ENCODE results near the gene METTL9.
"Not testable (repeated sequence)": the region's sequence is repeated elsewhere in the genome, so short reads cannot be mapped to it uniquely, and the experiment has no call there.

METTL9 gene

DNA sequence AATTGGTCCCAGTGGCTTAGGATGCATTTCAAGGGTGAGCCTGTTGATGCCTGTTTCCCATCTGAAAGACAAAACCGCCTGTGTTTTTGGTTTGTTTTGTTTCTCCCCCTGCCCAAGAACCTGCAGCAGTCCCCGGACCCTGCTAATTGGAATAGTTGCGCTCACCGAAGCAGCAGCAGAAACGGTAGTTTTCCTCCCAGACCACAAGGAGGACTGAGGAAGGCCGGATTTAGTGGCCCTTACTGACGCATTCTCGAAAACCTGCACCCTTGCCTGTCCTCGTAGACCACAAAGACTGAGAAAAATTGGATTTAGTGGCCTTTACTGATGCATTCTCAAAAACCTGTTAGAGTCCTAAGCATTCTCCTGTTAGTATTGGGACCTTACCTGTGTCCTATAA, 36.3 kb downstream of the METTL9 start:
- not testable (repeated sequence) for DNase-seq (ENCODE audit: low read depth, low spot score)

DNA sequence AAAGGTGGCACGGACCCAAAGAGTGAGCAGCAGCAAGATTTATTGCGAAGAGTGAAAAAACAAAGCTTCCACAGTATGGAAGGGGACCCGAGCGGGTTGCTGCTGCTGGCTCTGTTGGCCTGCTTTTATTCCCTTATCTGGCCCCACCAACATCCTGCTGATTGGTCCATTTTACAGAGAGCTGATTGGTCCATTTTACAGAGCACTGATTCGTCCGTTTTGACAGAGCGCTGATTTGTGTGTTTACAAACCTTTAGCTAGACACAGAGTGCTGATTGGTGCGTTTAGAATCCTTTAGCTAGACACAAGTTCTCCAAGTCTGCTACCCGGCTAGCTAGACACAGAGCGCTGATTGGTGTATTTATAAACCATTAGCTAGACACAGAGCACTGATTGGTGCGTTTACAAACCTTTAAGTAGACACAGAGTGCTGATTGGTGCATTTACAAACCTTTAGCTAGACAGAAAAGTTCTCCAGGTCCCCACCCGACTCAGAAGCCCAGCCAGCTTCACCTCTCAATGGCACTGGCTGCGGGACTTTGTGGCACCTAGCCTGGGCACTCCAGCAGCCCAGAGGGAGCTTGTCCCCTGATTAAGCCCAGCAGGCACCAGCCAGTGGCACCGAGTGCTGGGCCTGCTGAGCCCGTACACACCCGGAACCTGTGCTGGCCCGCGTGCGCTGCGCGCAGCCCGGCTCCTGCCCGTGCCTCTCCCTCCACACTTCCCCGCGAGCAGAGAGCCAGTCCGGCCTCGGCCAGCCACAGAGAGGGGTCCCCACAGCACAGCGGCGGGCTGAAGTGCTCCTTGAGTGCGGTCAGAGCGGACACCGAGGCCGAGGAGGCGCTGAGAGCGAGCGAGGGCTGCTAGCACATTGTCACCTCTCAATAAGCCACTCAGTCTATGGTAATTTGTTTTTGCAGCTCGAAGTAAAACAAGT, 37.9 kb downstream of the METTL9 start:
- DNase-seq (ENCODE audit: low read depth, low spot score): no peak

DNA sequence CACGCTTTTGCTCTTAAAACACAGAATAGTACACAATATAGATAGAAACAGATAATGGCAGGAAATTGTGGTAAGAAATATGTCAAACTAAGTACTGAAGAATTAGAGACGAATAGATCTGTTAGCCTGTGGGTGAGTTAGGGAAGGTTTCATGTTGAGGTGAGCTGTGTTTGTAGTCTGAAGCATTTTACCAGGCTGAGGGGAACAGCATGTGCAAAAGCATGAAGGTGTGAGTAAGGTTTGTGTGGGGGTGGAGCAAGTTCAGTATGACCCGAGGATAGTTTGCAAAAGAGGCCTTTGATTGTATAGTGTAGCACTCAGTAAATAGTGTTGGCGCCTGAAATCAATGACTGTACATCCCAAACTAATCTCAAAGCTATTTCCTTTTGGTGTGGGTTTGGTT, 39.2 kb downstream of the METTL9 start:
- no peak for DNase-seq (ENCODE audit: low read depth, low spot score)

DNA sequence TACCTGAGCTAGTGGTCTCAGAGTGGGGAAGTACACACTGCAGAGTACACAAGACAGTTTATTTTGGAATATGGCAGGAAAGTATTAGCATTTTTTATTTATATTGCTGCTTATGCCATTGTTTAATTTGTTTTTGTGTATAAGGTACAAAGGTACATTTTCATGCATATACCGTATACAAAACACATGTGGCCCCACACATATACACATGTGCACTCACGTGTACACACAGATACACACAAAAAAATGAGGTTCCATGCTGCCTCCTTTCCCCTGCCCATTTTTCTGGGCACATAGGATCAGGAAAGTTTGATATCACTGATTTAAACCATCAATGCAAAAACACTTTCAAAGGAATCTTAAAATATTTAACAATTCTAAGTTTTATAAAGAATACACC, 40.1 kb downstream of the METTL9 start:
- no peak for DNase-seq (ENCODE audit: low read depth, low spot score)

DNA sequence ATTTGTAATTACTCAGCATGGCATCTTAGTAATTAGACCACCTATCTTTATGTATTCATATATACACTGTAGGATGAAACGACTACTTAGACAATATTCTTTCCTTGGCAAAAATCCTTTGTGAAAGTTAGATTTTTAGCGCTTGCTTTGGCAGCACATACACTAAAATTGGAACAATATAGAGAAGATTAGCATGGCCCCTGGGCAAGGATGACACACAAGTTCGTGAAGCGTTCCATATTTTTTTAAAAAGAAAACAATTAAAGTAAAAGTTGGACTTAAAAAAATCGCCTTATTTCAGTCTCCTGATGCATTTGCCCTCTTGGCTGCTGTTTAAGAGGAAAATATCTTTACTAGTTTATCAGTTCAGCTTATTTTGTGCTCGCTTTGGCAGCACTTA, 42.5 kb downstream of the METTL9 start:
- no peak for DNase-seq (ENCODE audit: low read depth, low spot score)

DNA sequence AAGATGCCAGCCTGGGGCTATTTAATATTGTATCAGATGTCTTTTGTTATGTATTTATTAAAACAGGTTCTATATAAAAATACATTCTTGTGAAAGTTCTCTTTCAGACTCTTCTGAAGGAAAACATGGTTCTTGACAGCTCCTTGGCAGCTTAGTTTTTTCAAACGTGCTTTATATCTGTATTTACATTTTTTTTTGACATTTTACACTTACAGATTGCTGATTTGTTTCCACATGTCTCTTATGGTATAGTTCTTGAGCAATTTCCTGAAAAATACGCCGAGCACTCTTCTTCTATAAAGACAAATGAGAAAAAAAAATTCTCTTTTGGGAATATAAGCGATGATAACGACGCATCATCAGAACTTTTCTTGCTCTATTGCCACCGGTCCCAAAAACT, 43.5 kb downstream of the METTL9 start:
- no peak for DNase-seq (ENCODE audit: low read depth, low spot score)

DNA sequence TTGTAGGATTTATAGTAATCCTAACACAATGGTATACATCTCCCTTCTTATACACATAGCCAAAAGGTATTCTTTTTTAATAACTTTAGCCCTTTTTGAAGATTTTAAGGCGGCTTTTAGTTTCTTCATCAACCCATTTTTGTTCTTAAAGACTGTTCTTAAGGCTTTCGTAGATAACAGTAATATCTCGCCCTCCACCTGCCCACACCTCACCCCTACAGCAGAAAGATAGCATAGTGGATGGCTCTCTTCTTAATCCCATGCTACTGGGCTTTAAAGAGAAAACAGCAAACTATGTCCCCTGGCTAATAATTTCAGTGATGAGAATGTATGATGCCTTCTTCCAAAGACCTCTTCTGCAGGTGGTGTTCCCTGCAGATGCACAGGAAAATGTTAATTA, 44.4 kb downstream of the METTL9 start:
- no peak for DNase-seq (ENCODE audit: low read depth, low spot score)

DNA sequence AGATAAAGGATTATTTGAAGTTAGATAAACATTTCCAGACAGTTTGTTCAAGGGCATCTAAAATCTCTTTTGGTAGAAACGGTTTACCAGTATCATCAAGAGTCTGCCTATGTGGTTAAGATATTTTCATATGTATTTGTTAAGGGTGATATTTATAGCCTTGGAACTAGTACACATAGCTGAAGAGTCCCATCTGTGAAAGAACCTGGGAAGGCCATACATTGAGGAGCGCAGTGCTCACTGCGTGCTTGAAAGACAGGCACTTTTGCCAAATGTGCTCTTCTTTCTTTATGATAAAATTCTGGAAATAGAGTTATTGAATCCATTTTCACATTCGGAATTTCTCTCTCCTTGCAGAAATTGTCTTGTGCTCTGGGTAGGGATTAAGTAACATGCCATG, 45.3 kb downstream of the METTL9 start:
- no peak for DNase-seq (ENCODE audit: low read depth, low spot score)

DNA sequence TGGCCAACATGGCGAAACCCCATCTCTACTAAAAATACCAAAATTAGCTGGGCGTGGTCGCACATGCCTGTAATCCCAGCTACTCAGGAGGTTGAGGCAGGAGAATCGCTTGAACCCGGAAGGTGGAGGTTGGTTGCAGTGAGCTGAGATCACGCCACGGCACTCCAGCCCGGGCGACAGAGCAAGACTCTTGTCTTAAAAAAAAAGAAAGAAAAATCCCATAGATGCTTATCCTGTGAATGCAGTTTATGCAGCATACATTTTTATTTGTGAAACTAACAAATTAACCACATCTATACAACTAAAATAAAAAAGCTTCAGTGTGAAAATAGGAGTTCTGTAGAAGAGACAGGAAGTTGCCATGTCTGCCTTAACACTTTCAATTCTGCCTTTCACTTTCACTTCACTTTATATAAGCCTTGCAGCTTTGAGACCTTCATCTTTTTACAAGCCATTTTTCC, 45.9 kb downstream of the METTL9 start:
- no peak for DNase-seq (ENCODE audit: low read depth, low spot score)

DNA sequence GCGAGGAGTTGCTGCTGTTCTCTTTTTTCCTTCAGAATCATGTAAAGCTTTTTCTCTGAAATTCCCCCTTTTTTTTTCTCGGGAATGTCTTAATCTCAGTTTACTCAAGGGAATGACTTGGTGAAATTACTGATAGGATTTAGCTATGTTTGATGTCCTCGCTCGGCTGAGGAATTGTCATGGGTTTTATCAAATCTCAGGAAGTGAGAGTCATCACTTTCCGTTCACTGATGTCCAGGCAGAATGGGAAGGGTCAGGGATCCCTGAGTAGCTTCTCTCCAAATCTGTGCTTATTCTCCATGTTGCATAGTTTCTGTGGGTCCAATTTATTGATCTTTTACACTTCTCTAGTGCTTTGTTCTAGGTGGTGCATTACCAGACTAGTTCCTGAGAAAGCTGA, 46.7 kb downstream of the METTL9 start:
- DNase-seq (ENCODE audit: low read depth, low spot score): no peak

DNA sequence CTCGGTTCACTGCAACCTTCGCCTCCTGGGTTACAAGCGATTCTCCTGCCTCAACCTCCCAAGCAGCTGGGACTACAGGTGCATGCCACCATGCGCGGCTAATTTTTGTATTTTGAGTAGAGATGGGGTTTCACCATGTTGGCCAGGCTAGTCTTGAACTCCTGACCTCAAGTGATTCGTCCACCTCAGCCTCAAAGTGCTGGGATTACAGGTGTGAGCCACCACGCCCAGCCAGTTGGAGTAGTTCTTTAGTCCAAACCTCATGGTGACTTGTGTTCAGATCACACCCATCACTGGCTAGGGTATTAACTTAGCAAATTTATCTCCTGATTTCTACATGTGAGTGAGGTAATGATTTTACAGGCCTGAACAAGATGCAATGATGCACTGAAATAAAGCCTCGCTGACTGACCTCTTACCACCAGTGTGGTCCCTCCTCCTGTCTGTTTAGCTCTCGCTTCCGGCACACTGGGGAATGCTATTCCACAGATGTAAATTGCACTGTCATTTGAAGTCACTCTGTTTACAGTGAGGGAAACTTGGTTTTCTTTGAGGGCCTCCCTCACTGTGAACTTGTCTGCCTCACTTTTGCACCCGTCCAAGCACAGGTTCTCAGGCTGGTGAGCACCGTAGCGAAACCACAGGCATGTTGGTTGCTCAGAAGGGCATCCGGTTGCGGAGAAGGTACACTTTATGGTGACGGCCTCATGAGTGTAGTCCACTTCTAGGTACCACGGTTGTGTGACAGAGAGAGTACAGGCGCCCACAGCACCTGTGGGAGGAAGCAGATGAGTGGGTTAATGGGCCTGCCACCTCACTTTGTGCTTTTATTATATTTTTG, 47.6 kb downstream of the METTL9 start:
- DNase-seq (ENCODE audit: low read depth, low spot score): no peak

DNA sequence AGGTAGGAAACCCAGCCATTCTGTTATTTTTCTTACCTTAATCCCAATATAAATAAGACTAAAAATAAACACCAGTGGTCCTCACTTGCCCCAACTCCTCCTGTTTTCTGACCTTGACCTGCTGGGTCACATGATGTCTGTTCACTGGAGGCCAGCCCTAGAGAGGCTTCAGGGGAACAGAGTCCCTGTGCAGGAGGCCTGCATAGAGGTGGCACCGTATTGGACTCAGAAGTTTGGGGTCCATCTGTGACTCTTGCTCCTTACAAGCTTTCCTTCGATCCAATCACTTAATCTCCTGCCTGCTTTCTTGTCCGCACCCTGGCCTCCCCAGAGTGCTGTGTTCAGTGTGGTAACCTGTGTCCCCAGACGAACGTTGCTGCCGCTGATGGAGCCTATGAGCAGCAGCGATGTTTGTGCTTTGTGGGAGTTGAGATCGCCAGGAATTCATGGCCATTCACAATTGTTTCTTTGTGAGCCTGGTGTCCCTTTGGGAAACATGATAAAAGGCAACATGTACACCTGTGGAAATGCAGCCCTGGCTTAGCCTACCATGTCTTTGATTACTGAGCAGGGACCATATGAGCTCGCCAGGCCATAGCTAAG, 48.3 kb downstream of the METTL9 start:
- no peak for DNase-seq (ENCODE audit: low read depth, low spot score)

DNA sequence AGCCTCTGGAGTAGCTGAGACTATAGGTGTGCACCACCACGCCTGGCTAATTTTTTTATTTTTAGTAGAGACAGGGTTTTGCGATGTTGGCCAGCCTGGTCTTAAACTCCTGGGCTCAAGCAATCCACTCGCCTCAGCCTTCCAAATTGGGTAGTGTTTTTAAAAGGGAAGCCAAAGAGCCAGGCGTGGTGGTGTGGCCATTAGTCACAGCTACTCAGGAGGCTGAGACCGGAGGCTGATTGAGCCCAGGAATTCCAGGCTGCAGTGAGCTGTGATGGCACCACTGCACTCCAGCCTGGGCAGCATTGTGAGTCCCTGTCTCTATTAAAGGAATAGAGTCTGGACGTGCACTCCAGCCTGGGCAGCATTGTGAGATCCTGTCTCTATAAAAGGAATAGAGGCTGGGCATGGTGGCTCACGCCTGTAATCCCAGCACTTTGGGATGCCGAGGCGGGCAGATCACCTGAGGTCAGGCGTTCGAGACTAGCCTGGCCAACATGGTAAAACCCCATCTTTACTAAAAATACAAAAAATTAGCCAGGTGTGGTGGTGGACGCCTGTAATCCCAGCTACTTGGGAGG, 50.5 kb downstream of the METTL9 start:
- DNase-seq (ENCODE audit: low read depth, low spot score): not testable (repeated sequence)

DNA sequence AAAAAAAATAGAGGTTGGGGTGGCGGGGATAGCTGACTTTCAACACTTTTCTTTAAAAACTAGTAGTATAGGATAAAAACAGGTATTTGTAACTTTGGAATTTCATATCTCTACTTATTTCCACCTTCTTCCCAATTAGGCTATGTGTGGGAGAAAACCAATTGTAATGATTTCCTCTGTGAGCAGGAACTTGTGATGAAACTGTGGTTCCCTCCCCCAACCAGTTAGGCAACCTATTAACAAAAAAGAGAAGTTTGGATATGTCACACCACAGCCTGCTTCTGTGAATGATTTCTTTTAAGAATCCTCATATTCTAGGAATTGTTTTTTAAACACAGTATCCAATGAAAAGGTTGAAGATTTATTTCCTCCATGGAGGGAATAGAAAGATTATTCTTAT, 51.1 kb downstream of the METTL9 start:
- no peak for DNase-seq (ENCODE audit: low read depth, low spot score)

DNA sequence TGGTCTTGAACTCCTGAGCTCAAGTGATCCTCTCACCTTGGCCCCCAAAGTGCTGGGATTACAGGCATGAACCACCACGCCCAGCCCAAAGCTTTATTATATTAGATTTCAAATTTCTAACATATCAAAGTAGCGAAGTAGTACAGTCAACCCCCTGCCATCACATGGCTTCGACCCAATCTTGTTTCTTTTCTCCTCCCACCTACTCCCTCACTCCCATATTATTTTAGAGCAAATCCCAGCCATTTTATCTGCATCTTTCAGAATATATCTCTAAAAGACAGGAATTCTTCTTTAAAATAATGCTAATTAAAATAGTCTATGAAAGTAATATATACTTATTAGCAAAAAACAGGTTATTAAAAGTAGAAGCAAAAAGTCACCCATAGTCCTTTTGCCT, 52.1 kb downstream of the METTL9 start:
- no peak for DNase-seq (ENCODE audit: low read depth, low spot score)

DNA sequence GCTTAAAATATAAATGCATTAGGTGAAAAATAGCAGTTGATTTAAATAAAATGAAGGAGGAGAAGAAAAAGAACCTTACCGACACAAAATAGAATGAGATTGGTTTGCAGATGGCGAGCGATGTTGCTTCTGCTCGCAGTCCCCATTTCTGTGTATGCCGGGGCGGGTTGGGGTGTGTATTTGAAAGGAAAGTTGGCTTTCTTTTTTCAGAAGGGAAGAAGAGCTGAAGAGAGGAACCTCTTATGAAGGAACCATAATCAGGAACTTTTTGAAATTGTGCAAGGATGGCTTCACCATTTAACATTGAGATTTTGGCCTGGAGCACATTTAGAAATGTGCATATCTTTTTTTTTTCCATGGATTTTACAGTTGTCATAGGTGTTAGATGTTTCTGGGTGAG, 53.1 kb downstream of the METTL9 start, which contains the start of gene IGSF6:
Gene IGSF6 (minus strand): TSS at position 156 of the 400 bp plus-strand sequence. CDS start 10 bp downstream, at position 146.
- DNase-seq (ENCODE audit: low read depth, low spot score): no peak

DNA sequence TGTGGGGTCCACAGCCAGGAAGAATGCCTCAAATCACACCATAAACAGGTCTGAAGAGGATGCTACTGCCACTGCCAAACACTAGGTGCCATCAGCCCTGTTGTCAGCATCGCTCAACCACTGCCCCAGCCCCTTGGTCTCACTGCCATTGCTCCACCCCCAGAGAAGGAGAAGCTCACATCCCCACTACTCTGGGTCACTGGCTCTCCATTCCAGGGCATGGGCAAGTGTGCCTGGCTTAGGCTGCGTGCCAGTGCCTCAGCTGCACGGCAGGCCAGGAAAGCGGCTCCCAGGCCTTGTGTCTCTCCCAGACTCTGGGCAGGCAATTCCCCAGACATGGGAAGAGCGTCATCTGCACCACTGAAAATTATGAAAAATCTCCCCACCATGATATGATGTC, 54.2 kb downstream of the METTL9 start:
- no peak for DNase-seq (ENCODE audit: low read depth, low spot score)

DNA sequence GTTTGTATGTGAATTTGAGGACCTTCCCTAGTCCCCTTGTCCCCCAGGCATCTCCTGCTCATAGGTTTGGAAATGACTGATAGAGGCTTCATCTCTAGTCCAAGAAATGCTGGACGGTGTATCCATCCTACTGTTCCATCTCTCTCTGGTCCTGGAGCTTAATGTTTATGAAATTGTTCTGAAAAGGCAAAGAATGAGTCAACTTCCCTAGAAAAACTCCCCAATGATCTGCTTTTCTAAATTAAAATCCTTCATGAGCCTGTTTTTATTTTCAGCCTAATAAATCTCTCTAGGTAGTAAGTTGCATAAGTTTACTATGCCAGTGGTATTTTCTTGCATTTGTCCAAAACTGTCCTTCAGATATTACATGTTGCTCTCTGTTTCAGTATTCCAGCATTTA, 55.1 kb downstream of the METTL9 start:
- no peak for DNase-seq (ENCODE audit: low read depth, low spot score)

DNA sequence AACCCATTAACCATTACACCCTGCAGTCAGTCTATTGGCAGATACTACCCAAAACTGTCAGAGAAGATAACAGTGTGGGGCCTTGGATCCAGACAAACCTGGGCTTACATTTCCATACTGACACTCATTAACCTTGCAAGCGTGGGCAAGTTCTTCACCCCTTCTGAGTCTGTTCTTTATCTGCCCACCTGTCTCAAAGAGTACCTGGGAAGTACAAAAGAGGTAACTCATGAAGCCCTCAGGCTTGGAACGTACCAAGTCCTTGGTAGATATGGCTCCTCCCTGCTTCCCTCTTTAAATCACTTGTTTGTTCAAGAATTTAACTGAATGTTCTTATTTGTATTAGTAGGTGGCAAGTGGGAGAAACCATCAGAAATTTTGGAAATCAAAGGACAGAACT, 55.5 kb downstream of the METTL9 start:
- no peak for DNase-seq (ENCODE audit: low read depth, low spot score)

DNA sequence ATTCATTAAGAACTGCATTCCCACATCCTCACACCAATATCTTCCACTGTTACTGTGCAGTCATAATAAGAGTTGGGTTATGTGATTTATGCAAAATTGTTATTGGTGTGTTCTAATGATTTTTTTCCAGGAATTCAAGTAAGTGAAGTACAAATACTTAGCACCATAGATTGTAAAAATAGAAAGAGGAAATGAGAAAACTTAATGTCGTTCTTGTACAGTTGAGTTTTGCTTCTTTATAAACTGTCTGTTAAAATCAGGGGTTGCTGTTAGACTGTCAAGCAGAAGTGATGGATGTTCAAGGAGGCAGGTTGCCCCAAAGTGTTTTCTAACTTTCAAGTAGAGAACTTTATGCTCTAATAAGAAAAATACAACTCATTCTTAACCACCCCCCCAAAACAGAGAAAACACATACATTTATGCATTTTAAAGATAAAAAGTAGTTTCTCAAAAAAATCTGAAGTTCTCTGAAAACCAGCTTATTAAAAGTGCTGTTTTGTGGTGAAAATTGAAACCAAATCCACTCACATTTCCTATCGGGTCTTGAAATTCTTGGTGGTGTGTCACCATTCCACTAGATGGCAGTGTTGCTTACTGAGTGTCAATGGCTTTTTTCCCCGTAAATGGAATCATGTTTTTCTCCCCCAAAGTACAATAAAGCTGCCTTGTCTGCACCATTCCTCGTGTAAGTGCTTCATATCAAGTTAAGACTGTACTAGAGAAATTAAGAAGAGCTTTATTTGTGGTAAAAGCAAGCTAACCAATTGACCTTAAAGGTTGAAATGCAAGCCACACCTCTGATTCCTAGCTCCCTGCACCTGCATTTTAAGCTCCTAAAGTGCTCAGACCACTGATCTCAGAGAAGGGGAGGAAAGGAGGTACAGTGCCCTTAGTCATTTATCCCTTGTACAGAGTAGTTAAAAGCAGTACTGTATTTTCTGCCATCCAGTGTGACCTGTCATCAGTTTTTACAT, 57.7 kb downstream of the METTL9 start:
- no peak for DNase-seq (ENCODE audit: low read depth, low spot score)

DNA sequence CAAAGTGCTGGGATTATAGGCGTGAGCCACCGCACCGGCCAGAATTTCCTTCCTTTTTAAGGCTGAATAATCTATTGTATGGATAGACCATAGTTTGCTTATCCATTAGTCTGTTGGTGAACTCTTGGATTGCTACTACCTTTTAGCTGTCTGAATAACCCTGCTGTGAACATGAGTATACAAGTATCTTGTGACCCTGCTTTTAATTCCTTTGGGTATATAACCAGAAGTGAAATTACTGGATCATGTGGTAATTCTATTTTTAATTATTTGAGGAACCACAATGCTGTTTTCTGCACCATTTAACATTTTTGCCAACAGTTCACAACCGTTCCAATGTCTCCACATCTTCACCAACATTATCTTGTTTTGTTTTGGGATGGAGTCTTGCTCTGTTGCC, 59.7 kb downstream of the METTL9 start:
- DNase-seq (ENCODE audit: low read depth, low spot score): no peak

All from iPS DF 19.7 (cell line).